ENCODE measurements around the gene TANC1.

TANC1 gene

DNA sequence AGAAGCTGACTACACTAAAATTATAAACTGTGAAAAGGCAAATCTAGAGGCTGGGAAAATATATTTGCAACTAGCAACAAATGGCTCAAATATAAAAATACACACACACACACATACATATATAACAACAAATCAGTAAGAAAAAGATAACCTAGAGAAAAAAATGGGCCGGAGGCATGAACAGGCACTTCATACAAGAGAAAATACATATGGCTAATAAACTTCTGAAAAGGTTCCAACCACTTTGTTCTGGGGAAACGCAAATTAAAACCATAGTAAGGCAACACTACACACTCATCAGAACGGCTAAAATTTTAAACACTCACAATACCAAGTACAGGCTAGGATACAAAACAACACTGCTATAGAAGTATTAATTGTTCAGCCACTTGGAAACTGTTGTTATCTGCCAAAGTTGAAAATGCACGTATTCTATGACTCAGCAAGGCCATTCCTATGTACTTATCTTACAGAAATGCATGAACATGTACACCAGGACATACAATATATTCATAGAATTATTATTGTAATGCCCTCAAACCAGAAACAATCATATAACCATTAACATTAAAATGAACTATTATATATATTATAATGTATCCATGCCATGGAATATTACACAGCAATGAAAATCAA lies 302.4 kb downstream of the TANC1 start:
- H3K27me3 ChIP-seq: no peaks in the 10 kb centered on the region

DNA sequence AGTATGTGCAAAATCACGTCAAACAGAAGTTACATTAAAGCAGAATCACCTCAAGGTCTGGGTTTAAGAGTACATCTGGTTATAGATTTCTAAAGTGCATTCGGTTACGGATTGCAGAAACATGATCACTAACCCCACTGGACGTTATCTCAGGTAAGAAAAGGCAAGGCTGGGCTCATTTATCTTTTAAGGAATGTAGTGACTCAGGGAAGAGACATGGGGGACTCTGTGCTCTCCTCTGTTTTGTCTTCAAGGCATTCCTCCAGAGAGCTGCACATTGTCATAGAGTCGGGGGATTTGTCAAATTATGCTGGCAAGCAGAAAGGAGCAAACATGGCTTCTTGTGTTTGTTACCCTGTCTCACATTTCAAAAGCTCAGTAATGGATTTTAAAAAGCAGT lies 303.7 kb downstream of the TANC1 start:
- intact Hi-C loops (cut with DNase I; ENCODE audit: low total_unique reads): no loop called here
- H3K27ac ChIP-seq: no peak overlapping the region
- peaks cover 0 to 9% (median 0%) of the 10 kb centered on the region in 4 donors for H3K4me1 ChIP-seq
- no peaks in the 10 kb centered on the region for H3K9me3 ChIP-seq
- no peak for DNase-seq
- no peaks in the 10 kb centered on the region for H3K27me3 ChIP-seq
- H3K4me3 ChIP-seq: no peak overlapping the region
- TF ChIP-seq, protein P1, sequence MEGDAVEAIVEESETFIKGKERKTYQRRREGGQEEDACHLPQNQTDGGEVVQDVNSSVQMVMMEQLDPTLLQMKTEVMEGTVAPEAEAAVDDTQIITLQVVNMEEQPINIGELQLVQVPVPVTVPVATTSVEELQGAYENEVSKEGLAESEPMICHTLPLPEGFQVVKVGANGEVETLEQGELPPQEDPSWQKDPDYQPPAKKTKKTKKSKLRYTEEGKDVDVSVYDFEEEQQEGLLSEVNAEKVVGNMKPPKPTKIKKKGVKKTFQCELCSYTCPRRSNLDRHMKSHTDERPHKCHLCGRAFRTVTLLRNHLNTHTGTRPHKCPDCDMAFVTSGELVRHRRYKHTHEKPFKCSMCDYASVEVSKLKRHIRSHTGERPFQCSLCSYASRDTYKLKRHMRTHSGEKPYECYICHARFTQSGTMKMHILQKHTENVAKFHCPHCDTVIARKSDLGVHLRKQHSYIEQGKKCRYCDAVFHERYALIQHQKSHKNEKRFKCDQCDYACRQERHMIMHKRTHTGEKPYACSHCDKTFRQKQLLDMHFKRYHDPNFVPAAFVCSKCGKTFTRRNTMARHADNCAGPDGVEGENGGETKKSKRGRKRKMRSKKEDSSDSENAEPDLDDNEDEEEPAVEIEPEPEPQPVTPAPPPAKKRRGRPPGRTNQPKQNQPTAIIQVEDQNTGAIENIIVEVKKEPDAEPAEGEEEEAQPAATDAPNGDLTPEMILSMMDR (IDR thresholded peaks at IDR 0.05): no peak
- peaks cover 6 to 14% (median 13%) of the 10 kb centered on the region in 3 donors for H3K36me3 ChIP-seq

More for the DNA sequence above, 302.4 kb downstream of the TANC1 start:
- Histone ChIP-seq H3K36me3 (peaks cover 6 to 17% (median 14%) of the 10 kb centered on the region in 3 donors), H3K9me3 (no peaks in the 10 kb centered on the region), H3K4me3 (no peak overlapping the region), H3K4me1 (peaks cover 0 to 9% (median 0%) of the 10 kb centered on the region in 4 donors), H3K27ac (no peak overlapping the region)
- TF ChIP-seq, protein P1 (IDR thresholded peaks at IDR 0.05): no peak
- DNase-seq: no peak
- intact Hi-C loops (cut with DNase I; ENCODE audit: low total_unique reads): no loop called here

DNA sequence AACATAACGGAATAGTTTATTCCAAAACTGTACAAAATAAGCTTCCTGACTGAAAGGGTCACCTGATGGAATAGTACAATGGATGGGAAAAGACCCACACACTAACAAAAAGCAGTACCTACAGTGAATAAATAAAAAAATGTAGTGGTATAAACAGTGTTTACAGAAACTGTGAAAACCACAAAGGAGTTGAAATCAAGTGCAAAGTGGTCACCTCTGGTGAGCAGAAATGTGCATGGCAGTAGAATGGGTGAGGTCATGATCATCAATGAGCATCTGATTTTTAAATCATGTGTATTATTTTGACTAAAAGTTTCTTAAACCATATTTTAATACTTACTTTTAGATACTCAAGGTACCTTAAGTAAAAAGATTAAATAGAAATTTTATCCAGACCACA lies 306.7 kb downstream of the TANC1 start:
- TF ChIP-seq, protein P1 (IDR thresholded peaks at IDR 0.05): no peak
- Histone ChIP-seq H3K9me3 (no peaks in the 10 kb centered on the region), H3K27me3 (no peaks in the 10 kb centered on the region), H3K4me3 (no peak overlapping the region), H3K27ac (no peak overlapping the region), H3K36me3 (peaks cover 6 to 22% (median 14%) of the 10 kb centered on the region in 3 donors), H3K4me1 (no peaks in the 10 kb centered on the region)
- no peak for DNase-seq
- intact Hi-C loops (cut with DNase I; ENCODE audit: low total_unique reads): no loop called here

DNA sequence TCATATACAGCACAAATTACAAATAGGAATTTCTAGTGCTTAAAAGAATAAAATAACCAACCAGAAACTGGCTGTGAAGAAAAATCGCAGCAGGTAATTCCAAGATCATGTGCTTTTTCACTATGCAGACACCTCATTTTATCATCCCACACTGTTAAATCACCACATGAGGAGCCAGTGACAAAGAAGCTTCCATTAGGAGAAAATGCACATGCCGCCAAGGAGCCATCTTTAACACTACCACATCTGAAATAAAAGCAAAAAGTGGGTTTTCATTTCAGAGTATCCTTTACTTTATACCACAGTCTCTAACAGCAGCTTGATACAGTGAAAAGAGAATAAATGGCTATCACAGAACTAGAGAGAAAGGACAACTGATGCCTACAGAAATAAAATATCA lies 311.3 kb downstream of the TANC1 start:
- Histone ChIP-seq H3K36me3 (peaks cover 9 to 29% (median 12%) of the 10 kb centered on the region in 3 donors), H3K4me1 (no peaks in the 10 kb centered on the region), H3K27ac (no peak overlapping the region), H3K27me3 (no peaks in the 10 kb centered on the region), H3K4me3 (no peak overlapping the region), H3K9me3 (no peaks in the 10 kb centered on the region)
- DNase-seq: no peak
- TF ChIP-seq, protein P1 (IDR thresholded peaks at IDR 0.05): no peak
- intact Hi-C loops (cut with DNase I; ENCODE audit: low total_unique reads): loop anchor here (10.0 kb wide), 1 partner anchor 435 kb away; the partner anchor contains the start of gene MARCHF7

DNA sequence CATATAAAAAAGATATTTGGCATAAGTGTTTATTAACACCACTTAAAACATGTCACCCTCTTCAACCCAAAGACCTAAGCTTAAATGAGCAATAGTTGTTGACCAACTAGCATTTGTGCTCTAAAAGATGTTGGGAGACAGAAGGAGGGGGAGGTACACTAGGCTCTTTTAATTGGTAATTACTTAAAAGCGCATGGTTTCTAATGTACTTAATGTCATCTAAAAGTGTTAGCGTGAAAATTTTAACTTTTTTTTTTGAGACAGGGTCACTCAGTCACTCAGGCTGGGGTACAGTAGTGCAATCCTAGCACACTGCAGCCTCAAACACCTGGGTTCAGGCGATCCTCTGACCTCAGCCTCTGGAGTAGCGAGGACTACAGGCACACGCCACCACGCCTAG lies 312.6 kb downstream of the TANC1 start:
- no peak for DNase-seq
- intact Hi-C loops (cut with DNase I; ENCODE audit: low total_unique reads): loop anchor here (10.0 kb wide), 1 partner anchor 434 kb away; the partner anchor contains the start of gene MARCHF7
- no peaks in the 10 kb centered on the region for H3K27me3 ChIP-seq
- peaks cover 0 to 11% (median 6%) of the 10 kb centered on the region in 4 donors for H3K4me1 ChIP-seq
- TF ChIP-seq, protein P1 (IDR thresholded peaks at IDR 0.05): no peak
- H3K9me3 ChIP-seq: no peaks in the 10 kb centered on the region
- H3K36me3 ChIP-seq: peaks cover 7 to 29% (median 9%) of the 10 kb centered on the region in 3 donors
- H3K27ac ChIP-seq: no peak overlapping the region
- no peak overlapping the region for H3K4me3 ChIP-seq

Measured in tibial artery (tissue), 4 donors.